NCI-H2107 (cell line): ENCODE data around the gene SLC35F1.
"Not testable (repeated sequence)": the region's sequence is repeated elsewhere in the genome, so short reads cannot be mapped to it uniquely, and the experiment has no call there.

Experiments used
- DNase-seq: peaks from one replicate; lab custom pipeline; 2025; lab: John Stamatoyannopoulos, UW

The SLC35F1 gene

DNA sequence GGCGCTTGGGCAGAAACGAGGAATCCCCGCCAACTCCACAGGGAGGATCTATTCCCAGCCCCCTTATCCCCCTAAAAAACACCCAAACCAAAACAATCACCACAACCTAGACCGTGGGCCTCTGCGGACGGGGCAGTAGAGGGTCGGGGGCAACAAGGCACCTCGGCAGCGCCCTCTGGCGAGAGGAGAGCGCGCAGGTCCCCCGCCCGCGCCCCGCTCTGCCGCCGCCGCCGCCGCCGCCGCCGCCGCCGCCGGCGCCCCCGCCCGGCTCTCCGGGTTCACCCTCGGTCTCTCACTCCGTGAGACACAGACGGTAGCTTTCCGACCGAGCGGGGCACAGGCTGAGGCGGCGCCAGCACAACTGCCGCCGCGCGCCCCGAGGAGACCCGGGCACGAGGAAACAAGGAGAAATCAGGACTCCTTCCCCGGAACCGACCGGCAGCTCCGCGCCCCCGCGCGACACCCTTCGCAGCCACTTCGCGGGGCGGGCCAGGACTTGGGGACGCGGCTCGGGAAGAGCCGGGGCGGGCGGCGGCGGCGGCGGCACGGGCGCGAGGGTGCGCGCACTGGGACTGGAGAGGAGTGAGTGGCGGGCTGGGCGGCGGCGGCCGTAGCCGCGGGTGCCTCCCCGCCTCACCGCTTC lies at the start of gene SLC35F1:
Gene SLC35F1, plus strand, starts transcription at position 307 of the 643 bp plus-strand sequence.
- no peak for DNase-seq

DNA sequence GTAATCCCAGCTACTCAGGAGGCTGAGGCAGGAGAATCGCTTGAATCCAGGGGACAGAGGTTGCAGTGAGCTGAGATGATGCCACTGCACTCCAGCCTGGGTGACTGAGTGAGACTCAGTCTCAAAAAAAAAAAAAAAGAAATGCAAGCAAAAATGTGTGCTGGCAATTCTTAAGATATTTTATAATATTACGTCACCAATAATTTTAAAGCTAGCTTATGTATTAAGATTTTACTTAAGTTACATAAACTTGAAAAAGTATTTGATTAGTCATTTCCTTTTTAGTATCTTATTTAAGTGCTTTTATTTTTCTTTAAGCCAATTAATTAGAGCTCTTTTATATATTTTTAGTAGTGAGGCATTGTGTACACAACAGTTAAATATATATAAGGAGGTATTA lies 48.5 kb upstream of the SLC35F1 start:
- DNase-seq: not testable (repeated sequence)

DNA sequence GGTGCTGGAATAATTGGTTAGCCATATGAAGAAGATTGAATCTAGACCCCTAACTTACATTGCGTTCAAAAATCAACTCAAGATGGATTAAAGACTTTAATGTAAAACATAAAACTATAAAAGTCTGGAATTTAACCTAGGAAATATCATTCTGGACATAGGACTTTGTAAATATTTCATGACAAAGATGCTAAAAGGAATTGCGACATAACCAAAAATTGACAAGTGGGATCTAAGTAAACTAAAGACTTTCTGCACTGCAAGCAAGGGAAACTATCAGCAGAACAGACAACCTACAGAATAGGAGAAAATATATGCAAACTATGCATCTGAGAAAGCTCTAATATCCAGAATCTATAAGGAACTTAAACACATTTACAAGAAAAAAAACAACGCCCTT lies 45.5 kb upstream of the SLC35F1 start:
- DNase-seq: no peak

DNA sequence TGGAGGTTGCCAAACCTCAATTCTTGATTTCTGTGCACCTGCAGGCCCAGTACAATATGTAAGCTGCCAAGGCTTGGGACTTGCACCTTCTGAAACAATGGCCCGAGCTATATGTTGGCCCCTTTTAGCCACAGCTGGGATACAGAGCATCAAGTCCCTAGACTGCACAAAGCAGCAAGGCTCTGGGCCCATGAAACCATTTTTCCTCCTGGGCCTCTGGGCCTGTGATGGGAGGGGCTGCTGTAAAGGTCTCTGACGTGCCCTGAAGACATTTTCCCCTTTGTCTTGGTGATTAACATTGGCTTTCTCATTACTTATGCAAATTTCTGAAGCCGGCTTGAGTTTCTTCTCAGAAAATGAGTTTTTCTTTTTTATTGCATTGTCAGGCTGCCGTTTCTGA lies 40.5 kb upstream of the SLC35F1 start:
- DNase-seq: no peak

DNA sequence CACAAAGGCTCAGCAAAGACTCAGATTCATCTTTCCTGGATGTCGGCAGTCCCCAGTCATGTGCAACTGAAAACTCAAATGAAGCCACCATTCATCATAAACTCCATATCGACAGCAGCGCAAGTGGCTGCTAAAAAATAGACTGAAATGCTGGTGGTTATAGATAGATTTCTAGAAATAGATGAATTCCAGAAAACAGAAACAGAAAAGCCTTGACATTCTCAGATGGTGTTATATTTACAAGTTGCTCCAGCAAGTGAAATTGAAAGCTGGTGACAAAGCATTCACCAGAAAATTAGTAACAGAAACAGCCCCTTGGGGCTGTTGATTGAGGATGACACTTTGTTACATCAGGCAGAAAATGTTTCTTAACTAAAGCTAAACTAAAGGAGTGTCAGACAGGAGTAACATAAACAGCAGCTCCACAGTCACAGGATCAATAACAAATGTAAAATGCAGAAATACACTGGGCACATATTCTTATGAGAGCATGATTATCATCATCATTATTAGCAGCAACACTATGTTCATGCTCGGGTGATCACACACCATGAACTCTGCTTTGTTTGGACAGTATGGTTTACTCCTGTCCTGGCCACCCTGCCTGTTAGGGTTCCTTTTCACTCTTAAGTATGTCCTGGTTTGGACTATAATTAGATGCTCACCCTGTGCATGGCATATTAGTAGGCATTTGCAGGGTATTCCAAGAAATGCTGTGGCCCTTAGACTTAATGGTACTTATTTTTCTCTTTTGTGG lies 36.4 kb upstream of the SLC35F1 start:
- no peak for DNase-seq

DNA sequence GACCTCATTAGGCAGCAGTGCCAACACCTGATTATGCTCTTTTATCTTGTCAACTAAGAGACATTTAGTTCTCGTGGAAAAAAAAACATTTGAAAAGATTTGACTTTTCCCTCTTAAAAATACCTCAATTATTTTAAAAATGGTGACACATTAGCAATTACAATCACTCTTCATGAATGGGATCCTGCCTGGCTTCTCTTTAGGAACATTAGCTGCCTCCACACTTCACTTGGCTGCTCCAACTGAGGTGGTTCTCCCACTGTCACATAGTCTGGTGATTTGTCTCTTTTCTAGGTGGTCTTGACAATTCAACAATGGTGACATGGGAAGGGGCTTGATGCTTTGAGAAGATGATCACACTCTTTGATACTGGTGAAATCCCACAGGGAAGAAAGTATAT lies 26.2 kb upstream of the SLC35F1 start:
- DNase-seq: no peak

DNA sequence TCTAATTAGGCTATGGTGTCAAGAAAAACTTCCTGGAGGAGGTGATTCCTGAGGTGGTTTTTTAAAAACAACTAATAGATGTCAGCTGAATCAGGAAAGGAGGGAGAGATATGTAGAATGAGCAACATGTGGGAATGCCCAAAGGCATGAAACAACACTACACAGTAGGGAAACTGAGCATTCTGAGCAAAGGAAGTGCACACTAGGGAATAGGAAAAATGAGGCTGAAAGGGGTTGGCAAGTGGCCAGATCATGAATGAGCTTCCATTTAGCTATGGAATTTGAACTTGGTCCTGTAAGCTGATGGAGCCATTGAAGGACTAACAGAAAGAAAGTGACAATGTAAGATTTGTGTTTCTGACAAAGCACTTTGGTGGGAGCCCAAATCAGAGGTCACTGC lies 16.9 kb upstream of the SLC35F1 start:
- no peak for DNase-seq

DNA sequence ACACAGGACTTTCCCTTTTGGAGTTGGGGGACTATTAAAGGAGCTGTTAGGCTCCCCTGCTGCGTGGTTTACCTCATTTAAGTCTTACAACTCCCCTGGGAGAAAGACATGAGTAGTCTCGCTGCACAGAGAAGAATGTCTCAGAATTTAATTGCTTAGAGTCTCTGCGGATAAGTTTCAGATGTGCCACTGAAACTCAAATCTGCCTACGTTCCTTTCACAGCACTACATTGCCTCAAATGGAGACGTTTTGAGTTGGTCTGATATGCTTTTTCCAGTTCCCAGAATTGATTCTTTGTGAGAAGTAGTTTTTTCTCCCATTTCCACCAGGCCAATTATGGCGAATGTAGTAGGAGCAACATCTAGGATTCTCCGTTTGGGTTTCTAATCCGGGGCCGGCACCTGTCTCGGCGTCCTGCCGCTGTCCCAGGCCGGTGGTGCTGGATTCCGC lies 532 bp upstream of the SLC35F1 start:
- no peak for DNase-seq

DNA sequence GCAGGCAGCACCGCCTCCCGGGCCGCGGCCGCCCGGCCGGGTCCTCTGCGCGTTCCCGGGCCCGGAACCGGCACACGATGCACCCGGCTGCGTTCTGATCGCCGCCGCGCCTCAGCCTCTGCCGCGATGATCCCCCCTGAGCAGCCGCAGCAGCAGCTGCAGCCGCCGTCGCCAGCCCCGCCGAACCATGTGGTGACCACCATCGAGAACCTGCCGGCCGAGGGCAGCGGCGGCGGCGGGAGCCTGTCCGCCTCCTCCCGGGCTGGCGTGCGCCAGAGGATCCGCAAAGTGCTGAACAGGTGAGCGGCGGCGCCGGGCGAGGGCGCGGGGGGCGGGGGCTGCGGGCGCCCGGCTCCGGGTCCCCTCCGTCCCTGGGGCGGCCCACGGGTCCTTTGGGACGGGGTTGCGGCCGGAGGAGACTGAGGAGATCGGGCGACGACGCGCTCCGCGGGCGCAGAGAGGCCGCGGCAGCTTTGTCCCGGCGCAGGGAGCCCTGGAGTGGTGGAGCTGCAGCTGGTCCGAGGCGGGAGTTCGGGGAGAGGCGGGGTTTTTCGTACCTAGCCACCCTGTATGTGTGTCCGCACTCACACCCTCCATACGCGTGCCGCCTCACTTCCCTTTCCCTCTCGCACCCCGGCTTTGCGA lies 659 bp downstream of the SLC35F1 start:
- no peak for DNase-seq

DNA sequence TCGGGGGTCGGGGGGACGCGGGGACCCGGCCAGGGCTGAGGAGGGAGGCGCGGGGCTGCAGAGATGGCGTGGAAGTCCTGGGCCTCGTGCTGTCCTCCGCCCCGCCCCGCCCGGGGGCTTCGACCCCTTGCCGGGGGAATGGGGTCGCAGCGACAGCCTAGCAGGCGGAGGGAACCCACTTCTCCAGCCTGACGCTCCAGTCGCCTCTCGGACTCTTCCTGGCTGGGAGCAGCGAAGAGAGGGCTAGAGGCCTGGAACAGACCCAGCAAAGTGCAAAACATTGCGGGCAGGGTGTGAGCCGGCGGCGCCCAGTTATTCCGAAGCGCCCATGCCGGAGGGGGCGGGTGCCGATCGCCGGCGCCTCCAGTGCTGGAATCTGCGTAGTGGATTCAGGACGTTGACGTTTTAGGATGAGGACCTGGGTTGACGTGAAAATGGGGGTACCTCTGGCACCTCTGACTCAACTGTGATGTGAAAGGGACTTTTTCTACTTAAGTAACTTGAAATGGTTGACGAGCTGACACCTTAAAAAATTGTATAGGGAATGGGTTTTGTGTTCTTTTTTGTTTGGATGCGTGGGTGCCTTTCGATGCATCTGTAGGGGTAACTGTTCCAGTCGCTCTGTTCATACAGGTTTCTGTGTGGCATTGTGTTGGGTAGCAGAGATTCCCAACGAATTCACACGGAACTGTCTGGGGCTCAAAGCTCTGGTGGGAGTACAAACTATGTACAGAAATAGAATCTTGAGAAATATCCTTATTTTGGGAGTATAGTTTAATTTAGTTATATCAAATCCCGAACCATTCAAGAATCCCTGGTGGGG lies 1.4 kb downstream of the SLC35F1 start:
- DNase-seq: no peak

DNA sequence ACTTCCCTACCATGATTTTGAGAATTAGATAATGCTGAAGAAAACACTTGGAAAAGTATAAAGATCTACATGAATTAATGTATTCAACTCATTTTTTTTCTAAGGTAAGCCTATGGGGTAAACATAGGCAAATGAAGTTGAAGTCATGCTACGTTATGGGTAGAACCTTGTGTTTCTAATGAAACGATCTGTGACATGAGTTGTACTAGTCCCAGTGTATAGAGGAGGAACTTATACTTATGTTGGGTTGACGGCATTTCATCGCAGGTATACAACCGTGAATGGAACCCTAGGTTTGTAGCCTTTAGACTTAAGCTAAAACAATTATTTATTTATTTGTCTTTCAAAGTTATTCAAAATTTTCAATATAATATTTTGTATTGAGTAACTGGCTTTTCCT lies 2.6 kb downstream of the SLC35F1 start:
- DNase-seq: no peak

DNA sequence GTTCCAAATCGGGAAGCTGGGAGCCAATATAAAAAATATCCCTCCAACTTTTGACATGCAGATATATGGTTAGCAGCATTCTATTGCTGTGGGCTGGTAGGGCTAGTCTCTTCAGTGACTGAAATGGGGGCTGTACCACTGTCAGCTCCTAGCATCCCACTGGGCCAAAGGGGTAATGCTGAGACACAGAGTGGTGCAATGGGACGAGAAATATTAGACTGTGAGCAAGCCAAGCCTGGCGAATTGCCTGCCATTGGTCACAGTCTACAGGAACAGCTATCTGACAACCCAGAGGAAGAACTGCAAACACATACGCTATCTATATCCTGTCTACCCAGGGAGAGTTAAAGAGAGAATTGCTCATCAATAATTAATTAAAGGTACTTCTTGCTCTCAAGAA lies 3.5 kb downstream of the SLC35F1 start:
- DNase-seq: no peak

DNA sequence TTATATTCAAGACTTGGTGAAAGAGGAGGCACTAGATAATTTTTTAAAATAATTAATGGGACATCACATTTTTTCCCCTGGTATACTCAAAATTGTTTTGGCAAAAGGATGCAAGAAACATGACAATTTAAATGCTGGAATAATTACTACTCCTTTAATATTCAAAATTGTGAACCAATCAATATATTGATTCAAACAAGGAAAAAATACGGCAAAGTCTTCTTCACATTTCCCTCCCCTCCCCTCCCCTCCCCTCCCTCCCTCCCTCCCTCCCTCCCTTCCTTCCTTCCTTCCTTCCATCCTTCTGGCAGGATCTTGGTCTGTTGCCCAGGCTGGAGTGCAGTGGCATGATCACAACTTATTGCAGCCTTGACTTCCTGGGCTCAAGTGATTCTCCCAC lies 4.1 kb downstream of the SLC35F1 start:
- no peak for DNase-seq

DNA sequence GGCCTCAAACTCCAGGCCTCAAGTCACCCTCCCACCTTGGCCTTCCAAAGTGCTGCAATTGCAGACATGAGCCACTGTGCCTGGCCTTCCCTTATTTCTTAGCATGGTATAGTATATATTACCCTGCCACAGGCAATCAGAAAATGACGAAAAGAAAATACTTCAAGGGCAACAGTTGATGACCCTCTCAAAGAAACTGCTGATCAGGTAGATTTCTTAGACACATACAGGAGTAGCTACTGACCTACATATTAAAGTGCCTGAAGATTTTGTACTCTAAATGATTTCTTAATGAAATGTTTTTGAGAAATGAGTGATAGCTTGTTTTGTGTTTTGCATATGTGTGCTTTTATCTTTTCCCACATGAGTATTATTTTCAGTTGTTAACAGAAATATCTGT lies 4.6 kb downstream of the SLC35F1 start:
- DNase-seq: no peak

DNA sequence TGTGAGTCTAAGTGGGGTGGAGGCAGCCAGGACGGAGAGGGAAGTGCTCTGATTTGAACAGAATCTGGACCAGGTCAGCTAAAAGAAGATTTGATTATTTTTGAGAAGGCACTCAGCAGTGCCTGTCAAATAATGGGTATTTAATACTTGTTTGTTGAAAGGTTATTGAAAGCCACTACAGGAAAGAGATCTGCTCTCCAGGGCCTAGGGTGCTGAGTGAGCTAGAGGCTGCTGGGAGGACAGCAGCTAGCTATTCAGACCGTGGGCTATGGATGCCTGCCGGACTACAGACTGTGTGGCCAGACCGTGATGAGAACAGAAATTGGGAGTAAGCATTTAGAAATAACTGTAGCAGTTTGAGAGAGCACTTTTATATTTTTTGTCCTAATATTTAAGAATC lies 8.8 kb downstream of the SLC35F1 start:
- no peak for DNase-seq

DNA sequence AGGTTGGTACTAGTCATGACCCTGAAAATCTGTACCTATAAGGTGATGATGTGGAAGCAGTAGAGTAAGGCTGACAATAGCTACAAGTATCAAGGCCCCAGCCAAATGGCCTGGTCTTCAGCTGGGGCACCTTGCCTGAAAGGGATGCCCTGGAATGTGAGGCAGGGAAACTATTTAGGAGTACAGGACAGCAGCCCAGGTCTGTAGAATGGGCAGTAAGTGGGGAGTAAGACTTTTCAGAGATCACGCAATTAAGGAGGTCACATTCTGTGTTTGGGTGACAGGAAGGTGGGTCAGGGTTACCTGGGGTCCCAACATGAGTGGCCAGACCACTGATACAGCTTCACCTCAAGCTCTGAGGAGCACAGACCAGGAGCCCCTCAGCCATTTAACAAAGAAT lies 9.4 kb downstream of the SLC35F1 start:
- no peak for DNase-seq

DNA sequence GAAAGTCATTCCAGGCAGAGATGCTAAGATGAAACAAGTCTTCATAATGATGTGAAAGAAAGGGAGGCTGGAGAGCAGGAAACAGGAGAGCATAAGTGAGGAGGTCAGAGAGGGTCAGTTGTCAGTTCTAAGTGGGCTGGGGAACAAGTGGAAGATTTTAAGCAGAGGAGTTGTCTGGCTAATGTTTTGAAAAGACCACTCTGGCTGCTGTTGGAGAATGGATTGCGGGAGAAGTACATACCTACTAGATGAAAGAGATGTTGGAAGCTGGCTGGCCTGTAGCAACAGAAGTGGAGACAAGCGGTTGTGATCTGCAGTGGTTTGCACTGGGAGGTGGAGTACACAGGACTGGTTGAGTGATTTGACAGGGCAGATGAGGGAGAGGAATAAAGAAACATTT lies 10.1 kb downstream of the SLC35F1 start:
- DNase-seq: no peak

DNA sequence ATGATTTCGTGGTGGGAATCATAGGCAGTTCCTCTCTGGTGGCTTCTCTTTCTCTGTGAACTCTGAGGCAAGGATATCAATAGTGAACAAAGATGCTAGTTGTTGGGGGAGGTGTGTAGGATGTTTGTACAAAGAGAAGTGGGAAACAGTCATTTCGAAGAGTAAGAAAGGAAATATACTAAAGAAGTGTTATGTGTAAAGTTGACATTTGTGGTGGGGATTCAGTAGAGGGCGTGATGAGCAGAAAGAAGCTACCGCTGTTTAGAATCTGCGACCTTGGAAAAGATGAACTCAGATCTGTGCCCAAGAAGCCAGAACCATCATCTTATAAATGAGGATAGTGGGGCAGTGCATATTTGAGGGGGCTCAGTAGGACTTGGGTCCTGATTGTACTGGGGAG lies 11.4 kb downstream of the SLC35F1 start:
- no peak for DNase-seq

DNA sequence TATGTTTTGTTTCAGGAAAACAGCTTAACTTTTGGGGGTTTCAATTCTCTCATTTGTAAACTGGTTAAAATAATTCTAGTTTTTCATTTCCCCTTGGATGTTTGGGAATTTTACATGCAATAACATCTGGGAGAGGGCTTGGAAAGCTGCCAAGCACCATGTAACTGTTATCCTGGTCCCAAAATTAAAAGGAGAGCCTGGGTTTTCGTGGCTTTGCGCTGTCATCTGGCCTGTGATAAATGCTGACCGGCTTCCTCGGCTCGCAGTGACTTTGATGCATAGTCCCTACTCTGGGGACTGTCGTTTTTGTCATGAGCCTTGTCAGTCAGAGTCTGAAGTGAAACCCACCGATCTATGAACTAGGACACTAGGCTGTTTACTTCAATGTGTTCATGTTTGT lies 12.2 kb downstream of the SLC35F1 start:
- DNase-seq: no peak

DNA sequence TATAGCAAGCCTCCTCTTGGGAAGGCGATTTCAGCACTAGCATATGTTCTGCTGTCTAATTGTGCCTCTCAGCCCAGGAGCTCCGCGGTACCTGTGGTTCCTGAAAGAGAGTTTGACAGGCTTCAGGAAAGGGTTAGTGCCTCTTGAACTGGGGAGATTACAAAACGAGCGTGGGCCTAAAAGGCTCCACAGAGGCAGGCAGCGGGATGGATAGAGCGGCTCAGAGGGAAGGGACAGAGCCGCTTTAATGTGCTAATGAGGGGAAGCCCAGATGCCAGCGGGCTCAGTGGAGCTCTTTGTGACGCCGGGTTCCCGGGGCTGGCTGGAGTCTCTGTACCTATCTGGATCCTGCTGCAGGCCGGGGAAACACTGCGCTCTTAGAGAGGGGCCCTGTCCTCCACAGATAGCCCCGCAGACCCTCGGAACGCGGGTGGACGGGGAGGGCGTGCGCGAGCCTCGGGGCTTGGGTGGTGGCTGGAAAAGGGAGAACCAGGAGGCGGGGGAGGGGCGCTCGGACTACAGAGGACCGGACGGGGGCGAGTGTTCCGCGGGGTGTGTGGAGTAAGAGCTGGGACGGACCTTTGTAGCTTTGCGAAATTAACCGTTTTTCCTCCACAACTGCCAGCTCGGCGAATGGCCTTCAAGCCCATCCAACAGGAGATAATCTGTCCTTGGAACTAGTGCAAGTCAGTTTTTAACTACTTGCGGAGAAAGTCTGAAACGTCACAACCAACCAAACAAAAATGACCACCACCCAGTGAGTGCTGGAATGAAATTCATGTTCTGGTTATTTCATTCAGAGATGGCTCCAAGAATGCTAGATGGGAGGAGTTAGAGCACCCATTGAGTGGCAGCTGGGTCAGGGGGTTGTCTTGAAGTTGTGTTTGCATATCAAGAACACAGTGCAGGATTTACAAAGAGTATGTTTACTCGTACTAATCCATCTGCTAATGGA lies 13.0 kb downstream of the SLC35F1 start:
- no peak for DNase-seq

DNA sequence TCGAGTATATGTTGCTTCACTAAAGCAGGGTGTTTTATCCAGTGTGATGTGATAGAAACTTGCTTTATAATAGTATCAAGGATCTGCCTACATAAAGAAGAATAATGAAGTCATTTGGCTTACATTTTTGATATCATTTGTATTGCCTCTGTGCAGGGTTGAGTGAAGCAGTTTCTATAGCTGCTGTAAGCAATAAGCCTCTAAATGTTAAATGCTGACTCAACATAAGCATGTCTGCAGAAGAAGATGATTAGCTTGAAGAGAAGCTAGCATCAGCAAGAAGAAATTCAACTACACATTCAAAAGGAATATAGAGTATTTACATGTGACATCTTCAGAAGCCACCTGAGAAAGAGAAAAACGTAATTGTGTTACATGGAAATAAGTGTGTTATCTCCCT lies 17.6 kb downstream of the SLC35F1 start:
- DNase-seq: no peak
